HCT116 (cell line): Measurements from ENCODE around the gene ACSL6.

Experiments
- ATF3 ChIP-seq: IDR thresholded peaks from 2 replicates; pipeline ENCODE4 v1.6.1; 2012
- CEBPB ChIP-seq: IDR thresholded peaks from 2 replicates; pipeline ENCODE4 v1.6.1; 2012; ENCODE audit warnings: low read depth
- CTCF ChIP-seq, 3 experiments: fragments of 200-600 bp in 1 of 3; sonication (generic) in 1 of 3; IDR thresholded peaks in 2 of 3; conservative IDR thresholded peaks in 1 of 3; 2 replicates each; pipeline ENCODE4 v1.5.1; 2012 to 2017; ENCODE audit warnings: low read depth in 2 of 3, low read length in 2 of 3, antibody characterized with exemption in 1 of 3, borderline replicate concordance in 1 of 3, control low read depth in 1 of 3, mild to moderate bottlenecking in 1 of 3, mixed read lengths in 1 of 3, mixed run types in 1 of 3, moderate library complexity in 1 of 3; ENCODE audit not compliant: insufficient read depth in 1 of 3
- ELF1 ChIP-seq: IDR thresholded peaks from 2 replicates; pipeline ENCODE4 v1.6.1; 2012; ENCODE audit warnings: low read depth, borderline replicate concordance
- POLR2A ChIP-seq: IDR thresholded peaks from 2 replicates; pipeline ENCODE4 v1.7.0; 2011; ENCODE audit warnings: borderline replicate concordance; ENCODE audit not compliant: insufficient read depth, insufficient read length; ENCODE audit errors: extremely low read depth
- POLR2AphosphoS5 ChIP-seq: IDR thresholded peaks from 2 replicates; pipeline ENCODE4 v1.6.1; 2011; ENCODE audit warnings: mild to moderate bottlenecking, low read depth, low read length, moderate library complexity
- TCF7L2 ChIP-seq: IDR thresholded peaks from 2 replicates; pipeline ENCODE4 v1.7.0; 2011; ENCODE audit warnings: borderline replicate concordance, inconsistent platforms; ENCODE audit not compliant: insufficient read depth, insufficient read length; ENCODE audit errors: extremely low read depth
- YY1 ChIP-seq: IDR thresholded peaks from 2 replicates; pipeline ENCODE4 v1.6.1; 2011; ENCODE audit warnings: low read length, low read depth, moderate library complexity, mild to moderate bottlenecking; ENCODE audit not compliant: insufficient replicate concordance; ENCODE audit errors: extremely low read depth
- ZBTB33 ChIP-seq: IDR thresholded peaks from 2 replicates; pipeline ENCODE4 v1.6.1; 2011; ENCODE audit warnings: mild to moderate bottlenecking, low read length, moderate library complexity; ENCODE audit not compliant: insufficient replicate concordance; ENCODE audit errors: extremely low read depth
- ZNF274 ChIP-seq: fragments of 200-500 bp; sonication (Bioruptor generic); IDR thresholded peaks from 2 replicates; pipeline ENCODE4 v1.6.1; 2014; ENCODE audit warnings: mild to moderate bottlenecking, low read depth, low read length, inconsistent platforms

DNA sequence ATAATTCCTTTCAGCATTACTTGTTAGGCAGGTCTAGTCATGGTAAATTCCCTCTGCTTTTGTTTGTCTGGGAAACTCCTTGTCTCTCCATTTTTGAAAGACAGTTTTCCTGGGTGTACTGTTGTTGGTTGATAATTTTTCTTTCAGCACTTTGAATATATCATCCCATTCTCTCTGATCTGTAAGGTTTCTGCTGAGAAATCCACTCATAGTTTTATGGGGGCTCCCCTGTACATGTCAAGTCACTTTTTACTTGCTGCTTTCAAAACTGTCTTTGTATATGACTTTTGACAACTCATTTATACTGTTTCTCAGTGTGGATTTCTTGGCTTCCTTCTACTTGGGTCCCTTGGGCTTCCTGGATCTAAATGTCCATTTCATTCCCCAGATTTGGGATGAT is 82.5 kb downstream of the ACSL6 start:
- no peak for TF ChIP-seq CTCF (IDR thresholded peaks at IDR 0.05 in 2 of 3, conservative IDR thresholded peaks at IDR 0.05 in 1 of 3; ENCODE audit: borderline replicate concordance in 1 of 3, insufficient read depth in 1 of 3, low read depth in 2 of 3, low read length in 2 of 3)
- no peak for TF ChIP-seq POLR2AphosphoS5
- no peak for TF ChIP-seq ATF3
- no peak for TF ChIP-seq POLR2A
- no peak for TF ChIP-seq ZNF274
- TF ChIP-seq TCF7L2, result no peak
- no peak for TF ChIP-seq YY1
- TF ChIP-seq ELF1, result no peak
- TF ChIP-seq CEBPB, result no peak
- no peak for TF ChIP-seq ZBTB33
